Globus pallidus (tissue), 1 donor: Measurements from ENCODE around the gene ADAMTSL5.

Source experiments
- DNase-seq: peaks from one replicate; pipeline ENCODE4 v3.0.0-alpha.2; 2015; ENCODE audit warnings: low spot score

Gene ADAMTSL5

GRCh38 chr19:1495799-1496713 is 16.8 kb downstream of the ADAMTSL5 start:
- DNase-seq, result no peak

- DNase-seq, result no peak
These were observed 17.6 kb downstream of the ADAMTSL5 start for GRCh38 chr19:1495051-1495798.

- no peak for DNase-seq
These were observed 18.6 kb downstream of the ADAMTSL5 start for GRCh38 chr19:1494115-1494815.

- DNase-seq, result no peak
These were observed 20.3 kb downstream of the ADAMTSL5 start for GRCh38 chr19:1492474-1493006.

- no peak for DNase-seq
These were observed 21.0 kb downstream of the ADAMTSL5 start for GRCh38 chr19:1491849-1492170.

- DNase-seq, result no peak
These were observed 21.5 kb downstream of the ADAMTSL5 start, which contains the start of gene REEP6 for GRCh38 chr19:1491114-1491848. REEP6 (plus strand) TSS chr19:1491181; CDS start chr19:1491270, 89 bp downstream.

- peak; percentile 99 for DNase-seq
These were observed 22.3 kb downstream of the ADAMTSL5 start, which contains the start of gene PCSK4 for GRCh38 chr19:1490311-1491113. PCSK4 (minus strand) TSS chr19:1490350; CDS start chr19:1490346, 4 bp downstream.

- DNase-seq, result no peak
These were observed 23.1 kb downstream of the ADAMTSL5 start for GRCh38 chr19:1489463-1490310.

- no peak for DNase-seq
These were observed 24.6 kb downstream of the ADAMTSL5 start for GRCh38 chr19:1488282-1488601.

- DNase-seq, result no peak
These were observed 25.1 kb downstream of the ADAMTSL5 start for GRCh38 chr19:1487576-1488281.

- DNase-seq, result no peak
These were observed 25.9 kb downstream of the ADAMTSL5 start for GRCh38 chr19:1486720-1487575.

GRCh38 chr19:1483979-1484428 is 28.8 kb downstream of the ADAMTSL5 start:
- no peak for DNase-seq

- no peak for DNase-seq
These were observed 29.5 kb downstream of the ADAMTSL5 start for GRCh38 chr19:1483131-1483978.

GRCh38 chr19:1482361-1483130 is 30.3 kb downstream of the ADAMTSL5 start:
- DNase-seq, result no peak

GRCh38 chr19:1481893-1482360 is 30.9 kb downstream of the ADAMTSL5 start:
- no peak for DNase-seq

GRCh38 chr19:1481224-1481892 is 31.5 kb downstream of the ADAMTSL5 start:
- DNase-seq, result no peak
